Skeletal muscle cell (primary cell): Measurements from ENCODE around the gene UBE2G1.

Experiments used
- DNase-seq: peaks from one replicate; pipeline ENCODE4 v3.0.0-alpha.2; 2010; ENCODE audit warnings: low read depth
- H3K4me3 ChIP-seq: 2 replicates; pipeline ENCODE4 v1.5.1; 2011; ENCODE audit warnings: low read depth, mild to moderate bottlenecking, control low read depth, low read length, moderate library complexity

Gene UBE2G1

GRCh38 chr17:4366327-4367063 is at the start of gene UBE2G1:
Gene UBE2G1, minus strand, starts transcription at chr17:4366675. Its CDS starts 359 bp downstream, at chr17:4366316.
- DNase-seq = peak; percentile 87
- H3K4me3 ChIP-seq = peak within 1 kb of the TSS; percentile 95

- H3K4me3 ChIP-seq = no peak overlapping the region
- DNase-seq = peak; percentile 49
These were observed 46.7 kb upstream of the UBE2G1 start for GRCh38 chr17:4412933-4413831.

GRCh38 chr17:4411201-4411600 is 44.7 kb upstream of the UBE2G1 start:
- no peak overlapping the region for H3K4me3 ChIP-seq
- DNase-seq = no peak

- DNase-seq = no peak
- H3K4me3 ChIP-seq = no peak overlapping the region
These were observed 43.2 kb upstream of the UBE2G1 start for GRCh38 chr17:4409659-4410058.

- no peak for DNase-seq
- no peak overlapping the region for H3K4me3 ChIP-seq
These were observed 41.4 kb upstream of the UBE2G1 start for GRCh38 chr17:4407851-4408250.

- DNase-seq = no peak
- H3K4me3 ChIP-seq = no peak overlapping the region
These were observed 40.7 kb upstream of the UBE2G1 start for GRCh38 chr17:4407216-4407615.

- no peak overlapping the region for H3K4me3 ChIP-seq
- no peak for DNase-seq
These were observed 39.9 kb upstream of the UBE2G1 start for GRCh38 chr17:4406386-4406785.

- DNase-seq = no peak
- H3K4me3 ChIP-seq = no peak overlapping the region
These were observed 39.2 kb upstream of the UBE2G1 start for GRCh38 chr17:4405699-4406098.

- DNase-seq = no peak
- H3K4me3 ChIP-seq = no peak overlapping the region
These were observed 38.7 kb upstream of the UBE2G1 start for GRCh38 chr17:4405038-4405669.

GRCh38 chr17:4397840-4398239 is 31.4 kb upstream of the UBE2G1 start:
- H3K4me3 ChIP-seq = no peak overlapping the region
- no peak for DNase-seq

- DNase-seq = no peak
- no peak overlapping the region for H3K4me3 ChIP-seq
These were observed 28.6 kb upstream of the UBE2G1 start for GRCh38 chr17:4395111-4395478.

- no peak for DNase-seq
- no peak overlapping the region for H3K4me3 ChIP-seq
These were observed 28.0 kb upstream of the UBE2G1 start for GRCh38 chr17:4394208-4395110.

- no peak for DNase-seq
- H3K4me3 ChIP-seq = no peak overlapping the region
These were observed 27.3 kb upstream of the UBE2G1 start for GRCh38 chr17:4393806-4394205.

- H3K4me3 ChIP-seq = no peak overlapping the region
- no peak for DNase-seq
These were observed 22.6 kb upstream of the UBE2G1 start for GRCh38 chr17:4389079-4389478.

GRCh38 chr17:4387137-4387536 is 20.7 kb upstream of the UBE2G1 start:
- DNase-seq = no peak
- no peak overlapping the region for H3K4me3 ChIP-seq

GRCh38 chr17:4386406-4386805 is 19.9 kb upstream of the UBE2G1 start:
- H3K4me3 ChIP-seq = no peak overlapping the region
- DNase-seq = no peak

- no peak for DNase-seq
- H3K4me3 ChIP-seq = no peak overlapping the region
These were observed 15.5 kb upstream of the UBE2G1 start for GRCh38 chr17:4381690-4382671.

GRCh38 chr17:4378626-4379025 is 12.2 kb upstream of the UBE2G1 start:
- no peak overlapping the region for H3K4me3 ChIP-seq
- no peak for DNase-seq
